Lower leg skin (tissue), 3 donors: ENCODE measurements around the gene IL23R.

Source experiments
- CTCF ChIP-seq, 3 donors: fragments of 450-650 bp; IDR thresholded peaks; one replicate each; pipeline ENCODE4 v1.5.1; 2016; ENCODE audit warnings: antibody characterized with exemption in 3 of 3, mild to moderate bottlenecking in 3 of 3, moderate library complexity in 2 of 3
- POLR2A ChIP-seq, 2 donors: fragments of 450-650 bp; IDR thresholded peaks; one replicate each; pipeline ENCODE4 v1.6.1; 2016 to 2017; ENCODE audit warnings: antibody characterized with exemption in 2 of 2, mild to moderate bottlenecking in 1 of 2, moderate library complexity in 1 of 2

GRCh38 chr1:67264899-67265298 lies 98.6 kb downstream of the IL23R start:
- TF ChIP-seq CTCF (IDR thresholded peaks at IDR 0.05) = no peak
- no peak for TF ChIP-seq POLR2A (IDR thresholded peaks at IDR 0.05)
